NCI-H128 (cell line): Measurements from ENCODE around the gene SEC14L2.
A peak's percentile ranks its signal among the peaks of the same experiment; 100 is the strongest.
"Not testable (repeated sequence)": the region's sequence is repeated elsewhere in the genome, so short reads cannot be mapped to it uniquely, and the experiment has no call there.

Experiments used
- DNase-seq: peaks from one replicate; lab custom pipeline; 2025; ENCODE audit not compliant: unreplicated experiment; lab: John Stamatoyannopoulos, UW

Gene SEC14L2

GRCh38 chr22:30402028-30402765, 5.4 kb downstream of the SEC14L2 start:
- no peak for DNase-seq

- not testable (repeated sequence) for DNase-seq
Observed at GRCh38 chr22:30402766-30403104, 5.9 kb downstream of the SEC14L2 start.

- no peak for DNase-seq
Observed at GRCh38 chr22:30404307-30404706, 7.5 kb downstream of the SEC14L2 start.

DNA sequence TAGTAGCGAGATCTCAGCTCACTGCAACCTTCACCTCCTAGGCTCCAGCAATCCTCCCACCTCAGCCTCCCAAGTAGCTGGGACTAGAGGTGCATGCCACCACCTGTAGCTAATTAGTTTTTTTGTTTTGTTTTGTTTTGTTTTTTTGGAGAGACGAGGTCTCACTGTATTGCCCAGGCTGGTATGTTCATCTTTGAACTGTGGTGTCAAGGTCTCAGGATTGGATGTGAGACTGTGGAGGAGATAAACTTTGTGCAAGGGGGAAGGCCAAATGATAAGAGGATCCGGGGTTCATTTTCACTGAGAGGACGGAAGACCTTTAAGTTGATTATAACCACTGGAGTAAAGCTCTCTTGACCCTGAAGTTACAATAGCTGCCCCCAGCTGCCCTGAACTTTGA, 8.9 kb downstream of the SEC14L2 start:
- DNase-seq, result no peak

GRCh38 chr22:30406400-30406799, 9.6 kb downstream of the SEC14L2 start:
- no peak for DNase-seq

GRCh38 chr22:30408388-30409102, 11.7 kb downstream of the SEC14L2 start:
- no peak for DNase-seq

DNA sequence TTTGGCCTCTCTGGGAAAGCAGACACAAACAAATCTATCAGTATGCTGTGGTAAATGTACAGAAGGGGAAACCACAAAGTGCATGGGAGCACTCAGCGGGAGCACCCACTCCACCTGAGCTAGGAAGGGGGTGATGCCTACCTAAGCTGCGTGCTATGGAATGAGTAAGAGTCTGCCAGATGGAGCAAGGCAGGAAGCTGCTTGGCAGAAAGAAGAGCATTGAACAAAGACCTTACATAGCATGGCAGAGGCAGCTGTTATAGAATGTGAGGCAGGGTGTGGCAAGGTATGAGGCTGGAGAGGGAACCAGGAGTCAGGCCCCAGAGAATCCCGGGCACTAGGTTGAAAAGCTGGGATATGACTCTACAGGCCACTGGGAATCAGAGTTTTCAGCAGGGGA, 15.0 kb downstream of the SEC14L2 start:
- no peak for DNase-seq

DNA sequence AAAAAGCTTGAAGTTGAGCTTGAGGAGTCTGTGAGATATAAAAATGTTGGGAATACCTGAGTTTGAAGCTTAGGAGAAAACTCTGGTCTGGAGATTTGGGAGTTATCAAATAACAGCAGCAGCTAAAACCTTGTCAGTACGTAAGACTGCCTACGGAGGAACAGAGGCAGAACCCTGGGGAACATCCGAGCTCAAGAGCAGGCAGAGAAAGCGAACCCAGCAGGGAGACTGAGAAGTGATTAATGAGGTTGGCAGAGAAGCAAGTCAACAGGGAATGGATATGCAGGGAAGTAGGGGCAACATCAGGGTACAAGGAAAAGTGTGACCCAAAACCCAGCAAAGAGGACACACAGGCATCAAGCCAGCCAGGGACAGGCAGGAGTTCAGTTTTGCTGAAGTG, 16.2 kb downstream of the SEC14L2 start:
- DNase-seq, result no peak

DNA sequence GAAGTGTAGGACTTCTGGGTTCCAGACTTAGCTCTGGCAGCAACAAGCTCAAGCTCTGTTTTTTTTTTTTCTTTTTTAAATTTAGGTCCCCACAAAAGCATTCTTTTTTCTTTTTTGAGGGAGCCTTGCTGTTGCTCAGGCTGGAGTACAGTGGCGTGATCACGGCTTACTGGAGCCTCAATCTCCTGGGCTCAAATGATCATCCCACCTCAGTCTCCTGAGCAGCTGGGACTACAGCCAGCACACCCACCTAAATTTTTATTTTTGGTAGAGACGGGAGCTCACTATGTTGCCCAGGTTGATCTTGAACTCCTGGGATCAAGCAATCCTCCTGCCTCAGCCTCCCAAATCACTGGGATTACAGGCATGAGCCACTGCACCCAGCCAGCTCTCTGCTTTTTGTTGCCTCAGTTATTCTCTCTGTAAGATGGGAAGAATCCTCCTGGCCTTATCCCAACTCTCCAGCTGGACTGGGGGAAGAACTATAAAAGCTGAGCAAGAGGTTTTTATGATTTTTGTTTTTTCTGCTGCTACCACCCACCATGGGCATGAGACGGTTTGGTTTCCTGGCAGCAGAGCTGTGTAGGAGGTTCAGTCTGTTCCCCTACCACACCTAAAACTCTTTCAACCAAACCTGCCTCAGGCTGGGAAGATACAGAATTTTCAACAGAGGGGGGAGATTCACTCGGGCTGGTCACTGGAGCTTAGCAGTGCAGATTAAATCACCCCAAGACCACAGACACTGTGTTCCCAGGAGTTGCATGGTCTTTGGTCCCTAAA, 17.1 kb downstream of the SEC14L2 start:
- no peak for DNase-seq

DNA sequence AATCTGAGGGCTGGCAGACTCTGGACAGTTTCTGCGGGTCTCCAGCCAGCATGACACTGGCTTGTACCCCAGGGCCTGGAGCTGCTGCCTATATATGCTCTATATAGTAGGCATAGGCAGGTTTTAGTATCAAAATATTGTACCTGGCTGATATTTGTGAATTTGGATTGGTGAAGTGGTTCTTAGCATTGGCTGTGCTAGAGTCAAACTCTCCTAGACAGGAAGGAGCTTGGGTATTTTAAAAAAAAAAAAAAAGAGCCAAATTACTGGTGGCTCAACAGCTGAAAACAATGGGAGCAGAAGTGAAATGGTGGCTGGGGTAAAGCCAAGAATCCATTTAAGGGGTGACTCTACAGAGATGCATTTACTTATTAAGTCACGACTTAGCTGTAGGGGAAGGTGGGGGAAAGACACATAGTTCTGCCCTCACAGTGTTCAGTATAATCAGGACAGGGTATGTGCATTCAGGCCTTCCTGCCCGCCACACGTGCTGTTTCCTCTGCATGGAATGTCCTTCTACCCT, 17.8 kb downstream of the SEC14L2 start:
- no peak for DNase-seq

- DNase-seq, result no peak
Observed at GRCh38 chr22:30416403-30416802, 19.6 kb downstream of the SEC14L2 start.

GRCh38 chr22:30416837-30417236, 20.0 kb downstream of the SEC14L2 start:
- no peak for DNase-seq

DNA sequence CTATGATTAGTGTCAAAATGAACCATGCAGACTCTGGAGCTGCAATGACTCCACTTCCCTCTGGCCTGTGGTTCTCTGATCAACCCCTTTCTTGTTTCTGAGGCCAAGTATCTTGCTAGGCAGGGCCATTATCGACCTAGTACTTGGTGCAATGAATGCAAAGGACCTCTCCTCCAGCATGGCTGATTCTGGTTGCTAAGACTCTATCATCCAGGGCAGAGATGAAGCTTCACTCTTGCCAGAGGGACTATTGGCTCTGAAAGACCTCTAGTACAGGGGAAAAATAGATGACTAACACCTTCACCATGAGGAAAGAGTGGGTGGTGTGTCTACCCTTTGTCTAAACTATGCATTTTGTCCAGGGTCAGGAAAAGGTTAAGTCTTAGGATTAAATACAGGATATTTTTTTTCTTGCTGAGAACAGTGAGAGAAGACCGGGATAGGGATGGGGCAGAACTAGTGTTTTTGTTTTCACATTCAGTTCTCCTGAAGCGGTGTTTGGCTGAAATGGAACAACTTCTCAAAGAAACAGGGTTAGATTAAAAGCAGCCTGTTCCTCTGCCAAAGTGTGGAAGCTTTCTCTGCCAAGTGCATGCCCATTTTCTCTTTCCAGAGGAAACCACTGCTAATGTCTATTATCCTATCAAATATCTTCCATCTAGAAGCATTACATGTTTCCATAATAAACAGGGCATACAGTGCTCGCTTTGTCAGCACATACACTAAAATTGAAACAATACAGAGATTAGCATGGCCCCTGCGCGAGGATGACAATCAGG, 23.7 kb downstream of the SEC14L2 start:
- DNase-seq, result no peak

DNA sequence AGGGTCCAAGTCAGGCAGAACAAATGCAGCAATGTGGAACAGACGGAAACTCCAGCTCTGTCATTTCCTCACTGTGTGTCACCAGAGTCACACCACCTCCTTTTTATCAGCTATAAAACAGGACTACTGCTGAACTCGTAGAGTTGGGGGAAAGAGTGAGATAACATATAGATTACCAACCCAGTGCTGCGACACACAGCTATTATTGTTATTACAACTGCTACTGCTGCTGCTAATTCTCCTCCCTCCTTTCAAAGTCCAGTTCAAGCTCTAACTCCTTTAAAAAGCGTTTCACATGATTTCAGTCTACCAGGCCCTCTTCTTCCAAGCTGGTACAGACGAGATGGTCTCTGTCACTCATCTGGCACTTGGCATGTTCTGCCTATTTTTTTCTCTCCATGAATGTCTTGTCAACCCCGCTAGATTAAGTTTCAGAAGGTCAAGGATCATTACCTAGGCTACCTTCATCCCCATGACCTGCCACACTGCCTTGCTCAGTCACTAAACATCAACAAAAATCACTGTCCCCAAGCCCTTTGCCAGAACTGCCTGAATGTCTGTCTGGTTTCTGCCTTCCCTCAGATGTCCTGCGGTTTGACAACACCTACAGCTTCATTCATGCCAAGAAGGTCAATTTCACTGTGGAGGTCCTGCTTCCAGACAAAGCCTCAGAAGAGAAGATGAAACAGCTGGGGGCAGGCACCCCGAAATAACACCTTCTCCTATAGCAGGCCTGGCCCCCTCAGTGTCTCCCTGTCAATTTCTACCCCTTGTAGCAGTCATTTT, 25.1 kb downstream of the SEC14L2 start:
- DNase-seq, result no peak

GRCh38 chr22:30422481-30423300, 25.9 kb downstream of the SEC14L2 start:
- no peak for DNase-seq

- no peak for DNase-seq
Observed at GRCh38 chr22:30423301-30423958, 26.6 kb downstream of the SEC14L2 start.

- peak; percentile 96 for DNase-seq
Observed at GRCh38 chr22:30423959-30424533, 27.2 kb downstream of the SEC14L2 start.

- DNase-seq, result no peak
Observed at GRCh38 chr22:30424534-30425326, 27.9 kb downstream of the SEC14L2 start.
